ENCODE results near the gene CEP85L.

CEP85L gene

DNA sequence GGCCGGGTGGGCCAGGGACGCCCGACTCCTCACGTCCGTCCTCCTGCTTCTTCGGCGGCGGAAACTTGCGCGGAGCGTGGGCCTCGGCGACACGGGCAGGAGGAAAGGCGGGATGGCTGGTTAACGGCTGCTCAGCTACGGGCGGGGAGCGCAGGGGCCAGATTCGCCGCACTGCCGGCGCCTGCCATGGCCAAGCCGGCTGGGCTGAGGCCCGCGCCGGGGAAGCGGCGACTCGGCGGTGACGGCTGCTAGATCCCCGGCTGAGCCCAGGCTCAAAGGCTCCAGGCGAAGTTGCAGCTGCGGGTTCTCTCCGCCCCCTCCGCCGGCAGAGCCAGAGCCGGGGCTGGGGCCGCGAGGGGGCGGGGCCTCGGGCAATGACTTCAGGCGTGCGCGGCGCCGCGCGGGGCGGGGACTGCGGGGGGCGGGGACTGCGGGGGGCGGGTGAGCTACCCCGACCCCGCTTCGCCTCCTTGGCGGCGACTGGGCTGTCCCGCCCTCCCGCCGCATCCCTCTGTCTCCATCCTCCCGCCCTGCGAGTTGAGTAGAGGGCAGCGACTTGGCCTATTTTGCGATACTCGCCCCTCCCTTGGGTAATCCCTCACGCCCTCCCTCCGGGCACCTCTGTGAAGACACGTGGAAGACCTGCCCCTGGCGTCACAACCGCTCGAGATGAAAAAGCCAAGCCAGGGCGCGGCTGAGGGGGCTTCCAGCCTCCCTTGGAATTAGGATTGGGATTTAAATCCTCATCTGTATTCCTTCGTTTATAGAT lies at the start of gene CEP85L:
Gene CEP85L (minus strand): TSS at position 310 of the 769 bp plus-strand sequence. CDS start 322 bp downstream, outside the sequence.
- peak; percentile 85 to 87 for DNase-seq

DNA sequence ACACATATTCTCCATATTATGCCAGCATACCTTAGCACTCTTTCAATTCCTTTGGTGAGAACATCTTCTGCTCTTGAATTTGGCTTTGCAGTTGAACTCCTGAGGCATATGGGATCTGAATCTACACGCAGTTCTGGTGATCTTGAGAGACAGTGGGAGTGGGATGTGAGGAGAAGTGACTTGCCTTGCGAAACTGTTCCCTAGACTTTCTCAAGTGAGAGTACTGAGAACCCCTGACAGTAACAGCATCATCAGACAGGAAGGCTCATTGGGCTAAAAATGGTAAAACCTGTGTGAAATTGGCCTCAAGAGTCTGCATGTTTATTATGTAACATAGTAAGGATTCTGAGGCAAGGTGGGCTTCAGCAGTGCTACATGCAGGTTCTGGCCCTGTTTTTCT lies 49.1 kb upstream of the CEP85L start:
- DNase-seq = no peak

DNA sequence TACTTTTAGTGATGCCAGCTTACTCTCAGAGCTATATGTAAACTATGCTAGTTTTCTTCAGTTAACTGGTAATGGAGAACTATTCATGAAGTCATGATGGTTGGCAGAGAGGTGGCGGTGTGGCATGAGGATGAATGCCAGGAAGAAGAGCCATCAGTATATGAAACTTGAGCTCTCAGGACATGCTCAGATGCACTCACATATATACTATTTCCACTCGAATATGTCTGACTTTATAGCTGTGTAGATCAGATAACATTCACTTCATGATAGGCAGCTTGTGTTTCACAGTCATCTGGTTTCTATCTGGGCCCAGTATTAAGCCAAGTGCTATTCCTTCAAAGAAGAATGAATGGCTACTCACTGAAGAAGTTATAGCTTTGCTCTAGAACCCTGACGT lies 46.2 kb upstream of the CEP85L start:
- no peak for DNase-seq

DNA sequence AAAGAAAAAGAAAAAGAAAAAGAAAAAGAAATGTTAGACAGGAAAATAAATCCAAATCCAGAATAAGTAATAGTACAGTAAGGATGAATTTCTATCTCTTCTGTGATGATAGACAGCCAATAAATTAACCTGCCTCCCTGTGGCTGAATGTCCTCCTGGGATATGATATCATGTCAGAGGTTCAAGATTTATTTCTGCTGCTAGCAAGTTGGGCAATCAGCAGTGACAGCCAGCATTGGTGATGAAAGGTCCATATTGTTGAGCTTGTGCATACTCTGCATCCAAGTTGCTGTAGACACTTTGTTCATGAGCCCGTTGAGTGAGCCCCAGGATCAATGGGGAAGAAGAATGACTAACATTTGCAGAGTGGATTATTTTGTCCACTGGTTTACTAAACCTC lies 44.9 kb upstream of the CEP85L start:
- DNase-seq = no peak

DNA sequence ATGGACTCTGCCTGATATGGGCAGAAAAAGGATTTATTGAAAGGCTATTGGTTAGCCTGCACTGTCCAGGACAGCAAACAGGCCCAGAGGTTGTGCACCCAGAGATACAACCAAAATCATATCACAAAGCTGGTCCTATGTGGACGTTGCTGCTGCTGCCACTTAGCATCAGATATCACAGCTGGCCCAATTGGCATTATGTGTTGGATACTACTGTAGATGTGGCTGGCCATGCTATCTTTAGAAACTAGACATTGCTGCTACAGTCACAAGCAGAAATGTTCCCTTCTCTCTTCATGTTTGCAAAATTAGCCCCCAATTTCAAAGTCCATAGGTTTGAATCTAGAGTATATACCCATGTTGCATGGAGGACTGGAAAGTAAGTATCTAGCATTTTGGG lies 42.2 kb upstream of the CEP85L start:
- DNase-seq = no peak

DNA sequence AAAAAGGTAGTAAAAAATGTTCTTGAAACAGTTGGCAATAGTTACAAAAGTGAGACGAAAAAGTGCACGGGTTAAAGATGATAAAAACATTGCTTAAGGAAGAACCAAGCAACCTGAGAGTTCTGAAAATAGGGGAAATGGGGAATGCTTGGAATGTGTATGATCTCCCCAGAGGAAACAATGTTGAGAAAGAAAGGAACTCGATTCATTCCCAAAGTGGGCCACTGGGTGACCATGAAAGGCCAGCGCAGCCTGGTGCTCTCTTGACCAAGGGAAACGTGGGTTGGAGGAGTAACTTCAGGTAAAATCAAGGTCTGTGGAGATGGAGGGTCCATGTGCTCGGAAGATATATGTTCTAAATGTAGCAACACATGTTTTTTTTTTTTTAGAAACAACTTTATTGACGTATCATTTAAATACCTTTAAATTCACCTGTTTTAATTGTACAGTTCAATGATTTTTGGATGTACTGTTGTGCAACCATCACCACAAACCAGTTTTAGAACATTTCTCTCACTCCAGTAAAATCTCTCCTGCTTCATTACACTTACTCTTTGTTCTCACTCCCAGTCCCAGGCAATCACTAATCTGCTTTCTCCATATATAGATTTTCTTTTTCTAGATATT lies 34.5 kb upstream of the CEP85L start:
- DNase-seq = no peak

DNA sequence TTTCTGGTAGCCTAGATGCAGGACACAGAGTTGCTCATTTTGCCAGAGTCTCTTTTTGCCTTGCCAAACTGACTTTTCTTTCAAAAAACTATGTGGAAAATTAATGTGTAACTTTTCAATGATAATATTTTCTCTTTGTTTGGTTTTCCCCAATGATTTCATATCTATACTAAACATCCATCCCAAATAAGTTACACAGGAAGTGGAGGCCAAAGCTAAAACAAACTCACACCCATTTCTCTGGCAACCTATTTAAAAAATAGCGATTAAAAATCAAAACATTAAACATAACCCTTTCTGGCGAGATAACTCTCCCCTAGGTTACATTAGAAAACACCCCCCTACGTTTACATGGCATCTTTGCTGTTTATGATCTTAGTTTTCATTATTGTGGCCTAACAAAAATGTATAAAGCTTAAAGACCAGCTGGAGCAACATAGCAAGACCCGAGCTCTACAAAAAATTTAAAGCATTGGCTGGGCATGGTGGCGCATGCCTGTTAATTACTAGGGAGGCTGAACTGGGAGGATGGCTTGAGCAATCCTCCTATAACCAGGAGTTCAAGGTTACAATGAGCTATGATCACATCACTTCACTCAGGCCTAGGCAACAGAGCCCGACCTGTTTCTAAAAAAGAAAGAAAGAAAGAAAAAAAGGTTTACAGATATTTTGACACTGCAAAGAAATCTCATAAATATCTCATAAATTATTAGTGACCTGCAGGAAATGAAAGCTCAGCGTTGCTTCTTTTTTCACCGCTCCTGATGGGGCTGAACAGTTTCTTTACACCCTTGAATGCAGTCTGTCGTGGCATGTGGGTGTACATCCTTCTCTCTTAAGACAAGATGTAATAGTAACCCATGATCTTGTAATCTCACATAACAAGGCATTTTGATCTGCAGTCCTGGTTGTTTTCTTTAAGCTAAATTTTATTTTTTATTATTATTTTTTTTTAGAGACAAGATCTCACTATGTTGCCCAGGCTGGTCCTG lies 32.8 kb upstream of the CEP85L start:
- no peak for DNase-seq

GRCh38 chr6:118680452-118681095 lies 29.2 kb upstream of the CEP85L start:
- DNase-seq = no peak

DNA sequence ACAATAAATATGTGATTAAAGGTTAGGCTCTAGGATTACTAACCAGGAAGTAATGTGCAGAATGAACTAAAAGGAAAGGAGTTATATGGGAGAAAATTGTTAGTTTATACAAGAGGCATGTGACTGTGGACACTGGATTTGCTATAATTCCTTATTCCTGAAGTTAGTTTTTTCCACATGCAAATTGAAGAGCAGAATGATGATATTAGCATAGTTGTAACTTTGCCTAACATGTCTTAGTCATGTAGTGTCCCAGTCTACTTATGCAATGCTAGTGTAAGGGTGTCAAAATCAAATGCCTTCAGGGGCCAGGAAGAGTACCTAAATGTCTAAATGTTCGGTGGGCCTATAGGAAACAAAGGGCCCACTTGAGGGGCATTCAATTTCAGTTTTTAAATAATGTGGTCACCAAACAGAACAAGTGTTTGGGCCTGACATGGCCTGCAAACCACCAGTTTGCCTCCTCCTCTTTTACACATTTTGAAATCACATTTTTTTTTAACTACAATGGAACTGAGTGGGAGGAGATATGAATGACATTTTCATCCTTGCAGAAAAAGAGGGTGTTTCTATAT lies 28.0 kb upstream of the CEP85L start:
- DNase-seq = no peak

DNA sequence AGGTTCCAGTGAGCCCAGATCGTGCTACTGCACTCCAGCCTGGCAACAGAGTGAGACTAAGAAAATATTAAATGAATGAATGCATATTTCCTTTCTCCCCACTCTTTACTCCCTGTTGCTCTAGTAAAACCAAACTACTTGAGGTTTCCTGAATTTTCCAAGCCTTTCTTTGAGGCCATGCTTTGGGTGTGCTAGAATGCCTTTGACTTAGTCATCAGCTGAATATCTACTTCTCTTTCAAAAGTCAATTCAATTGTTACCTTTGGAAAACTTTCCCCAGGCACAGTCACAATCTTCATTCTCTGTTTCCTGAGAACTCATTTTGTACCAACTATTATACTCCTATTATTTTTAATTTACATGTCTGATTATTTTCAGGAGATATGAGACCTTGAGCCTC lies 27.5 kb upstream of the CEP85L start:
- no peak for DNase-seq

DNA sequence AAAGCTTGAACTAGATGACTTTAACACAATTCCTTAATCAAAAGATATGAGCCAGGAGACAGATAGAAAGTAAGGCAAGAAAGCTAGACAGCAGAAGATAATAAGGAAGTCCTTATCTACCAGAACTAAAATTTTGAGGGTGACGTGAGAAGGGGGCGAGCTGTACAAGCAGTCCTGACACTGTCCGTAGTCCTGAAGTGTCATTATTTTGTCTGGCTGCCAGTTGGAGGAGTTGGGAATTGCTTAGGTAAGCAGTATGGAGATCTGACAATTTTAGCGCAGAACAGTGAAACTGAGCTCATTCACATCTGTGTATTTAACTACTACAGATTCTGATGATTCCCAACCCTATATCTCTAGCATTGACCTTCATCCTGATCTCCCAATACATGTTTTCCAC lies 25.8 kb upstream of the CEP85L start:
- DNase-seq = no peak

DNA sequence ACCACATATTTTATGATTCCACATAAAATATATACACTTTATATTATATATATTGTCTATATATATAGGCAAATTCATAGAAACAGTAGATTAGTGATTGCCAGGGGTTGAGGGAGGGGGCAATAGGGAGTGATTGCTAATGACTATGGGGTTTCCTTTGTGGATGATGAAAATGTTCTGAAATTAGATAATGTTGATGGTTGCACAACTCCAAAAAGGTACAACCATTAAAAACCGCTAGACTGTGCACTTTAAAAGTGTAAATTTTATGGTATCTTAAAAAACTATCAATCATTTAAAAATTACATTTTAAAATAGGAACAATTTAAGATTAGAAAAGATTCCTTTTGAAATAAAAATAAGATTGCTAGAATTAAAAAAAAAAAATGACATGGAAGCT lies 23.8 kb upstream of the CEP85L start:
- DNase-seq = no peak

DNA sequence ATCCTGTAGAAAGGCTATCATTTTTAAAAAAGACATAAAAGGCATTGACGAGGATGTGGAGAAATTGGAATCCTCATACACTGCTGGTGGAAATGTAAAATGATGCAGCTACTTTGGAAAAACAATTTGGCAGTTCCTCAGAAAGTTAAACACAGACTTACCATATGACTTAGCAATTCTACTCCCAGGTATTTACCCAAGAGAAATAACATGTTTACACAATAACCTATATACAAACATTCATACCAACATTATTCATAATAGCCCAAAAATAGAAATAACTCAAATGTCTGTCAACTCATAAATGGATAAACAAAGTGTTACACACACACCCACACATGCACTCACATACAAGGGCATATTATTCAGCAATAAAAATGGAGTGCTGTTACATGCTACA lies 23.4 kb upstream of the CEP85L start:
- no peak for DNase-seq

DNA sequence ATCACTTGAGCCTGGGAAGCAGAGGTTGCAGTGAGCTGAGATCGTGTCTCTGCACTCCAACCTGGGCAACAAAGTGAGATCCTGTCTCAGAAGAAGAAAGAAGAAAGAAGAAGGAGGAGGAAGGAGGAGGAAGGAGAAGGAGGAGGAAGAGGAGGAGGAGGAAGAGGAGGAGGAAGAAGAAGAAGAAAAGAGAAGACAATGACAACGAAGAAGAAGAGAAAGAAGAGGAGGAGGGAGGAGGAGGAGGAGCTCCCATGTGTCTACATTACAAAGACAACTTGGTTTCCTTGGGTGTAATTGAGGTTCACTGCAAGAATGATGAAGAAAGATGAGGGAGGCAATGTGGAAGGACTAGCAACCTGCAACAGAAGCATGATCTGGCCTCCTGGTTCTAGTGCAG lies 21.3 kb upstream of the CEP85L start:
- no peak for DNase-seq

- no peak for DNase-seq
Measured at GRCh38 chr6:118669561-118669960, 18.2 kb upstream of the CEP85L start.

- DNase-seq = no peak
Measured at GRCh38 chr6:118668761-118669385, 17.5 kb upstream of the CEP85L start.

GRCh38 chr6:118667988-118668387 lies 16.6 kb upstream of the CEP85L start:
- DNase-seq = no peak

DNA sequence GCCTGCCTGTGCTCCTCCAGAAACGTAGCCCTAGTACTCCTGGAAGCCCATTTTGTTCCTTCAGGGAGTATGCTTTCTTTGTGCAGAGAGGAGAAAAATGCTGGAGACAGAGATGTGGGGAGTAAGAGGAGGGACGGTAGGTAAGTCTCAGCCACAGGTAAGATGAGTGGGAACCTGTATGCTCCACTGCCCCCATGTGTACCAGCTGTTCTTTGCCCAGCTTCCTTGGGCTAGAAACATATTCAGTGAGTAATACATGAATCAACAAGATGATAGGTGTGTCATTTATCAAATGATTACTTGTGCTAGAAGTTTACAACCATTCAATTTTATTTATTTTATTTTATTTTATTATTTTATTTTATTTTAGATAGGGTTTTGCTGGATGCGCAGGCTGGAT lies 13.6 kb upstream of the CEP85L start:
- DNase-seq = no peak

- DNase-seq = no peak
Measured at GRCh38 chr6:118663993-118664985, 12.9 kb upstream of the CEP85L start.

DNA sequence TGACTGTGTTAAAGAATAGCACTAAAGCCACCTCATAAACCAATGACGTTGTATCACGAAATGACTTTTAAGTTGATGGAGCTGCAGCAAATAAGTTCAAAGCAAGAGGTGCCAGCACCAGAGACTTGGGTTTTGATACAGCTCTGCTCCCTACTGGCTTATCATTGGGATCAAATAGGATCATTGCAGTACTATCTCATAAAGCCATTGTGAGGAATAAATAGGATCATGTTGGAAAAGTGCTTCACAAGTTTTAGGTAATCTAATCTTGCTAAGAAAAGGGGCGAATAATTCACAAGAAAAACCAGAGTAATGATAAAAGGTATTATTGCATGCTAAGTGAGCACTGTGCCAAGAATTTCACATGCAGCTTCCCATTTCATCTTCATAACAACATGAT lies 10.4 kb upstream of the CEP85L start:
- DNase-seq = no peak

DNA sequence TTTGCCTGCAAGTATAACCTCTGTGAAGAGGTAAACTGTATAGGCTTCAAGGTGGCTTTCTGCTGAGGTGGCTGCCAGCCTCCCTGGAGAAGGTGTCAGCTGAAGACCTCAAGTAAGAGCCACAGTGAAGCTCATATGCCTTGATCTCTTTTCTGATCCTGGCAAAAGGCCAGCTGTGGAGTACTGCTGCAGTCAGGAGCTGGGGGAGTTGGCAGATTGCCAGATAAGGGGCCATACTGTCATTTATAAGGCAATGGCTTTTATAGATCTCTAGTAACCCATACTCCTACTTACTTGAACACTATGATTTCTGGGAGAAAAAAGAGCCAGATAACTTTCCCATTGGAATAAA lies 8.8 kb upstream of the CEP85L start:
- peak; percentile 36 to 55 for DNase-seq
